GM19238 (cell line): Measurements from ENCODE around the gene DDX19B.
"Not testable (repeated sequence)": the region's sequence is repeated elsewhere in the genome, so short reads cannot be mapped to it uniquely, and the experiment has no call there.

Experiments
- DNase-seq: peaks from one replicate; pipeline ENCODE4 v3.0.0; 2011; ENCODE audit warnings: low spot score; ENCODE audit not compliant: insufficient read length

DDX19B gene

GRCh38 chr16:70348991-70349390 lies 50.0 kb downstream of the DDX19B start:
- no peak for DNase-seq

GRCh38 chr16:70349783-70350182 lies 50.8 kb downstream of the DDX19B start:
- DNase-seq: no peak

GRCh38 chr16:70359552-70359951 lies 60.6 kb downstream of the DDX19B start:
- DNase-seq: no peak

- DNase-seq: no peak
These were observed 65.4 kb downstream of the DDX19B start for GRCh38 chr16:70364399-70364798.

GRCh38 chr16:70370145-70370544 lies 71.2 kb downstream of the DDX19B start:
- DNase-seq: not testable (repeated sequence)

- DNase-seq: no peak
These were observed 71.9 kb downstream of the DDX19B start for GRCh38 chr16:70370924-70371323.

- no peak for DNase-seq
These were observed 74.1 kb downstream of the DDX19B start for GRCh38 chr16:70372921-70373728.

GRCh38 chr16:70374213-70374612 lies 75.2 kb downstream of the DDX19B start:
- no peak for DNase-seq

GRCh38 chr16:70375636-70376611 lies 76.9 kb downstream of the DDX19B start:
- DNase-seq: no peak

- no peak for DNase-seq
These were observed 78.8 kb downstream of the DDX19B start for GRCh38 chr16:70377782-70378181.

- DNase-seq: no peak
These were observed 80.0 kb downstream of the DDX19B start for GRCh38 chr16:70378869-70379493.

- DNase-seq: no peak
These were observed 81.4 kb downstream of the DDX19B start for GRCh38 chr16:70380248-70380918.

GRCh38 chr16:70380919-70381603 lies 82.1 kb downstream of the DDX19B start:
- DNase-seq: peak; percentile 90

- no peak for DNase-seq
These were observed 82.8 kb downstream of the DDX19B start for GRCh38 chr16:70381604-70382342.

GRCh38 chr16:70383421-70383960 lies 84.5 kb downstream of the DDX19B start:
- DNase-seq: no peak
